Left ventricle myocardium inferior (tissue), 1 donor: Measurements from ENCODE around the gene CYP4V2. TPM values are rescaled to one million over a fixed set of nuclear protein-coding genes. Genes with fewer than 3 reads are reported as not detected.

Source experiments
- DNase-seq: peaks from one replicate; pipeline ENCODE4 v3.0.0-alpha.2; 2020
- H3K27ac ChIP-seq: fragments of 200-600 bp; replicated peaks from 2 replicates; pipeline ENCODE4 v1.8.0; 2021
- H3K27me3 ChIP-seq: fragments of 200-600 bp; 2 replicates; pipeline ENCODE4 v1.8.0; 2021; ENCODE audit warnings: low read depth
- H3K36me3 ChIP-seq: fragments of 200-600 bp; 2 replicates; pipeline ENCODE4 v1.8.0; 2021
- H3K4me1 ChIP-seq: fragments of 200-600 bp; 2 replicates; pipeline ENCODE4 v1.8.0; 2021
- H3K4me3 ChIP-seq: fragments of 200-600 bp; 2 replicates; pipeline ENCODE4 v1.8.0; 2021; ENCODE audit warnings: mild to moderate bottlenecking, moderate library complexity
- H3K9me3 ChIP-seq: fragments of 200-600 bp; replicated peaks from 2 replicates; pipeline ENCODE4 v1.8.0; 2021
- intact Hi-C: fragments of 100-400 bp; cut with micrococcal nuclease; formaldehyde crosslinking; loops from one replicate; pipeline ENCODE4 v1.11.0; 2022
- total RNA-seq: library from RNA; stranded (reverse); fragmentation: NEBNext Ultra II Directional; extraction: Animal tissue kit (Norgen Biotek cat#: 25700); gene quantifications from one replicate; pipeline ENCODE4 v1.2.1, GENCODE V29; 2021
- TF ChIP-seq, protein P1 (sequence below): fragments of 200-600 bp; IDR thresholded peaks from 2 replicates; pipeline ENCODE4 v1.8.0; 2021; ENCODE audit warnings: antibody characterized with exemption, mild to moderate bottlenecking, borderline replicate concordance
- donor health status: DM: no; HTN: yes; CAD: no; lungs with severe emphysema.

The CYP4V2 gene
- total RNA-seq, 1 donor from 2014 or later = 24.9 TPM

GRCh38 chr4:186200516-186200915 lies 9.1 kb downstream of the CYP4V2 start:
- Histone ChIP-seq H3K4me3 (no peak overlapping the region), H3K4me1 (peaks cover 28% of the 10 kb centered on the region), H3K27ac (peak overlapping the region; percentile 72), H3K27me3 (no peaks in the 10 kb centered on the region), H3K9me3 (no peaks in the 10 kb centered on the region), H3K36me3 (peaks cover 28% of the 10 kb centered on the region)
- no peak for DNase-seq
- intact Hi-C loops = no loop called here
- TF ChIP-seq, protein P1, sequence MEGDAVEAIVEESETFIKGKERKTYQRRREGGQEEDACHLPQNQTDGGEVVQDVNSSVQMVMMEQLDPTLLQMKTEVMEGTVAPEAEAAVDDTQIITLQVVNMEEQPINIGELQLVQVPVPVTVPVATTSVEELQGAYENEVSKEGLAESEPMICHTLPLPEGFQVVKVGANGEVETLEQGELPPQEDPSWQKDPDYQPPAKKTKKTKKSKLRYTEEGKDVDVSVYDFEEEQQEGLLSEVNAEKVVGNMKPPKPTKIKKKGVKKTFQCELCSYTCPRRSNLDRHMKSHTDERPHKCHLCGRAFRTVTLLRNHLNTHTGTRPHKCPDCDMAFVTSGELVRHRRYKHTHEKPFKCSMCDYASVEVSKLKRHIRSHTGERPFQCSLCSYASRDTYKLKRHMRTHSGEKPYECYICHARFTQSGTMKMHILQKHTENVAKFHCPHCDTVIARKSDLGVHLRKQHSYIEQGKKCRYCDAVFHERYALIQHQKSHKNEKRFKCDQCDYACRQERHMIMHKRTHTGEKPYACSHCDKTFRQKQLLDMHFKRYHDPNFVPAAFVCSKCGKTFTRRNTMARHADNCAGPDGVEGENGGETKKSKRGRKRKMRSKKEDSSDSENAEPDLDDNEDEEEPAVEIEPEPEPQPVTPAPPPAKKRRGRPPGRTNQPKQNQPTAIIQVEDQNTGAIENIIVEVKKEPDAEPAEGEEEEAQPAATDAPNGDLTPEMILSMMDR = no peak

DNA sequence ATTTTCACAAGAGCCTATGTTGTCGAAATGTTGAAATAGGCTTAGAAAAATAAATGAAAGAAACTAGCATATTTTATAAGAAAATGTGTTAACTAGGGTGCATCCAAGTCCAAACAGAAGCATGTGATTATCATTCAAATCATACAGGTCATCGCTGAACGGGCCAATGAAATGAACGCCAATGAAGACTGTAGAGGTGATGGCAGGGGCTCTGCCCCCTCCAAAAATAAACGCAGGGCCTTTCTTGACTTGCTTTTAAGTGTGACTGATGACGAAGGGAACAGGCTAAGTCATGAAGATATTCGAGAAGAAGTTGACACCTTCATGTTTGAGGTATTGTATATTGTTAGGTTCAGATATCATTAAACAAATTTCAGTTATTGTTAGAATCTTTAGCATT lies 9.6 kb downstream of the CYP4V2 start:
- Histone ChIP-seq H3K36me3 (peaks cover 26% of the 10 kb centered on the region), H3K4me3 (no peak overlapping the region), H3K4me1 (peaks cover 28% of the 10 kb centered on the region), H3K9me3 (no peaks in the 10 kb centered on the region), H3K27me3 (no peaks in the 10 kb centered on the region), H3K27ac (peak overlapping the region; percentile 72)
- intact Hi-C loops = no loop called here
- TF ChIP-seq, protein P1 = no peak
- DNase-seq = no peak

DNA sequence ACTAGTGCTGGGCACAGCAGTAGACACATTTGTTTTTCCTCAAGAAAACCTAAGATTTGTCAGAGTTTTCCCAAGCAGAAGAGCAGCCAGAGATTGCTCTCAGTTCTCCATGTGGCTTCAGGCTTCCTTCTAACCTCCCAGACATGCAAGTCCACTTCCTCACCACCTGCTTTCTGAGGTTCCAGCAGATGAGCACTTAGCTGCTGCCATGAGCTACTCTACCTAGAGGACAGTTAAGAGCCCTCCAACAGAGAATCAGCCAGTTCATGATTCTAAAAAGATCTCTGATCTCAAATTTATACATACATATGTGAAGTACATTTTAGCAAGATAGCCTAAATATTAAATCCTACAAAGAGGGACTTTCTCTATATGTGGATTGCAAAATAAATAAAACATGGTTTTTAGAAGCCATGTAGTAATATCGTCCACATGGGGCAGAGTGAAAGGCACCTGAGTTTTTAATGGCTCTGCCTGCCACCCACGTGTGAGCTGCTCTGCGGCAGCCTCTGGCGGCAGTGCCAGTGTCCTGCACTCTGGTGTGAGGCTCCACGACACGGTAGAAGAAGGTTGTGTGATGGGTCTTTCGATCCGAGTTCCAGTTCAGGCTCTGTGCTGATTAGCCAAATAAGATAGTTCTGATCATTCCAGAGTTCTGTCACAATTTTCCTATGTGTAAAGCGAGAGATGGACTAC lies 10.3 kb downstream of the CYP4V2 start:
- TF ChIP-seq, protein P1 = peak; percentile 72
- peak; percentile 28 for DNase-seq
- Histone ChIP-seq H3K27ac (peak overlapping the region; percentile 72), H3K36me3 (peaks cover 23% of the 10 kb centered on the region), H3K9me3 (no peaks in the 10 kb centered on the region), H3K27me3 (no peaks in the 10 kb centered on the region), H3K4me1 (peaks cover 28% of the 10 kb centered on the region), H3K4me3 (no peak overlapping the region)
- intact Hi-C loops = no loop called here

DNA sequence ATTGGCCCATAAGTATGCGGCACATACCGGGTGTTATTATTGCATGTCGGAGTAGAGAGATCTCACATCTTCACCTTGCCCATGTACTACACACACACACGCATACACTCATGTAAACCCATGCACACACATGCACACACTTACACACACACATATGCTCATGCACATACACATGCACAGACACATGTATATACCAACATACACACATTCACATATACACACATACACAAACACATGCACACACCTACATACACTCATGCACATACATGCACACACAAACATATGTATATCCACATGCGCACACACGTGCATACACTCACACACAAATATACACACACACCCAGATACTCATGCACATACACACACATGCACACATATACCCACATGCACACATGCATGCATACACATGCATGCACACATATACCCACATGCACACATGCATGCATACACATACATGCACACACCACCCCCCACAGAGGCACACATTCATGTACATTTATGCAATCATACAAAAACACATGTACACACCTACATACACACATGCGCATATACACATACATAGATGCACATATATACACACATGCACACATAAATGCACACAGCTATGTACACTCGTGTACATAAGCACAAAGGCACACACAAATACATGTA lies 11.2 kb downstream of the CYP4V2 start:
- no peak for DNase-seq
- TF ChIP-seq, protein P1 = no peak
- H3K9me3 ChIP-seq = no peaks in the 10 kb centered on the region
- peaks cover 13% of the 10 kb centered on the region for H3K36me3 ChIP-seq
- H3K4me1 ChIP-seq = peaks cover 28% of the 10 kb centered on the region
- H3K27me3 ChIP-seq = no peaks in the 10 kb centered on the region
- intact Hi-C loops = no loop called here
- no peak overlapping the region for H3K4me3 ChIP-seq
- H3K27ac ChIP-seq = no peak overlapping the region

- no peak for DNase-seq
- Histone ChIP-seq H3K27ac (no peak overlapping the region), H3K36me3 (peaks cover 10% of the 10 kb centered on the region), H3K4me3 (no peak overlapping the region), H3K9me3 (no peaks in the 10 kb centered on the region), H3K27me3 (no peaks in the 10 kb centered on the region), H3K4me1 (peaks cover 28% of the 10 kb centered on the region)
- intact Hi-C loops = no loop called here
- TF ChIP-seq, protein P1 = no peak
Measured at GRCh38 chr4:186203406-186203805, 12.0 kb downstream of the CYP4V2 start.
